ENCODE results near the gene ZCCHC24.
A peak's percentile ranks its signal among the peaks of the same experiment; 100 is the strongest.

Gene ZCCHC24

GRCh38 chr10:79431428-79431827 lies 14.0 kb downstream of the ZCCHC24 start:
- no peak for DNase-seq (ENCODE audit: low read depth)

GRCh38 chr10:79430936-79431335 lies 14.5 kb downstream of the ZCCHC24 start:
- DNase-seq (ENCODE audit: low read depth): no peak

DNA sequence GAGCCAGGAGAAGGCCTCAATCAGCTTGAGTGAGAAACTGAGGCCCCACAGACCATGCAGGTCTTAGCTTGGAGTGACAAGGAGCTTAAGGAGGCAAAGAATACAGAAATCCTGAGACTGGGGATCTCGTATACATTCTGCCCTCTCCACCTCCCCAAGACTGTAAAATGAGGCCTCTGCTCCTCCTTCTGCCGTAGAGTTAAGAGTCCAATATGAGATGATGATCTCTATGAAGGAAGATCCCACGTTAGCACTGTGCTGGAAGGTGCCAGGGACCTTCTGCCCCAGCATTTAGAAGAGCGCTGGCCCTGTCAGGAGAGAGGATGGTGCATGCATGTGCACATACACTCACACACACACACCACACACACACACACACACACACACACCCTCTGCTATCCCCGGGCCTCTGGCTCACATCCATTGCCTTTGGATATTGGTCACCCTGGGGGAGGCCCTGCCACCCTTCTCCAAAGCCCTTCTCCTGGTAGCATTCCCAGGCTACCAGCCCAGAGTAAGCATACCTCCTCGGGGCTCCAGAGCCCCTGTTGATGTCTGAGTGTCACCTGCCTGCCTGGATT lies 15.0 kb downstream of the ZCCHC24 start:
- no peak for DNase-seq (ENCODE audit: low read depth)

DNA sequence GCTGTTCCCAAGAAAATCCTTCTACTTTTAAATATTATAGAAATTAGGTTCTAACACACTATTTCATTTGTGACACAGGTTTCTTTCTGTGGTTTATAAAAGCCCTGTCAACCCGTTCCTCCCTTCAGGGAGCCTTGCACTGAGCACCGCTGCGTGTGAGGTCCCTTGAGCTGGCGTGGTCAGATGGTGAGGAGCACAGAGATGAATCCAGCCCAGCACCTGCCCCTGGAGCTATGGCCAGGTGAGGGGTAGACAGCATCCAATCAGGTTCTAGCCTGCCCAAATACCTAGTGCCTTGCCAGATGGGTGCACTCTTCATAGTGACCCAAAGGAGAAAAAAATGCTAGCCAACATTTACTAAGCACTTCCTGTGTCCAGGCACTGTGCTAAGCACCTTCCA lies 15.7 kb downstream of the ZCCHC24 start:
- DNase-seq (ENCODE audit: low read depth): no peak

- DNase-seq (ENCODE audit: low read depth): no peak
These were observed 17.5 kb downstream of the ZCCHC24 start for GRCh38 chr10:79427965-79428364.

GRCh38 chr10:79425074-79425532 lies 20.3 kb downstream of the ZCCHC24 start:
- no peak for DNase-seq (ENCODE audit: low read depth)

DNA sequence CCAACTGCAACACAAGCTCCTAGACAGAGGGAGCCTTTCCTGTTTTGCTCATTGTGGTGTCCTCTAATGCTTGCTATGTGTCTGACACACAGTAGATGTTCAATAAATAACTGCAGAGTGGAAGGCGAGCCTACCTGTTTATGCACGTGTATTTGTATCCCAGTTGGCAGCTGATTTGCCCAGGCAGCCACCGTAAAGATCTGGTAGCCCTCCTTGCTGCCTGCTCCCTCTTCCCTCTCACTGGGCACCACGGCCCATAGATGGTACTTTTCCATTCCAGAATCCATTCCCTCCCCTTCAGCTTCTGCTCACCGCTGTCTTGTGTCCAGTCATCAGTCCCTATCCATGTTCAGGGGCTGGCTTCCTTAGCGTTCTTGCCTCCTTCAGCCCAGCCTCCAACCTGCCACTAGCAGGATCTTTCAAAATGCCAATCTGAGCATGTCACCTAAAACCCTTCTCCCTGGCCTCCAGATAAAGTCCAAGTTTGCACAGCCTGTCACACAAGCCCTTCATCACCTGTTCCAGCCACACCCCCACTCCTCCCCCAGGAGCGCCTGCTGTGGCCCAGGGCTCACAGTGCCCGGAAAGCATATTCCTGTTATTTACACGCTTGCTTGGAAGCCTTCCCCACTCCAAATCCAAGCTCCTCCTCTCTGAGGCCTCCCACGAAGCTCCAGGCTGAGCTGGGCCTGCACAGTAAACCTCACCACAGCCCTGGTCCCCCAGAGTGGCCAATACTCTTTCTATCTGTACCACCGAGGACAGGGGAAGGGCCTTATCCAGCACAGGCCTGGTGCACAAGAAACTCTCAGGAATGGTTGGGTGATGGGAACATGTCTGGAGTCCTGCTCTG lies 21.0 kb downstream of the ZCCHC24 start:
- peak; percentile 39 for DNase-seq (ENCODE audit: low read depth)

DNA sequence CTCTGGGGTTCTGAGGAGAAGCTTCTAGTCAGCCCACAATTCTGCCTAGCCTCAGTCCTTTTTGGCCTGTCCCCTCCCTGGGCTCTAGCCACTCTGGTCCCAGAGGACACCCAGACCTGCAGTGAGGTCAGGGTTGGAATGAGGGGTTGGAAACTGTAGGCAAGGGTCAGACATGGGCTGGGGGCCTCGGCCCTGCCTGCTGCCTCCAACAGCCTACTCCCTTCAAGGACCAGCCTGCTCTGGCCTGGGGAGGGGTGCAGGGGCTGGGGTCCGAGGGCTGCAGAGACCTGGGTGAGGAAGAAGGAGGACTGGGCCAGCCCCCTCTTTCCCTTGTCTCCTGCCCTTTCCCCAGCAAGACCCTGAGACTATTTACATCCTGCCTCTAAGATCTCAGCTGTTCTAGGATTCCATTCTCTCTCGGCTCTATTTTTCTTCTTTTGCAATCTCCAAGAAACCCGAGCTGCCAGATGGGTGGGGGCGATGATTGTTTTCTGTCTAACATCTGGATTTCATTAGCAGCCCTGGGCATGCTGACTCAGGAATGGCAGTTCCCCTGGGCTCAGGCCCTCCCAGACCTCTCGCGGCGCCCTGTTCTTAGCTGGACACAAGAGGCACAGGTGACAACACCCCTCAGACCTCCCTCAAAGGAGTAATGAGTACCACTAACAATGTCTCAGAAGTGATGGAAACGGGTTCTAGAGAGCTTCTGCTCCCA lies 23.1 kb downstream of the ZCCHC24 start:
- peak; percentile 94 for DNase-seq (ENCODE audit: low read depth)

DNA sequence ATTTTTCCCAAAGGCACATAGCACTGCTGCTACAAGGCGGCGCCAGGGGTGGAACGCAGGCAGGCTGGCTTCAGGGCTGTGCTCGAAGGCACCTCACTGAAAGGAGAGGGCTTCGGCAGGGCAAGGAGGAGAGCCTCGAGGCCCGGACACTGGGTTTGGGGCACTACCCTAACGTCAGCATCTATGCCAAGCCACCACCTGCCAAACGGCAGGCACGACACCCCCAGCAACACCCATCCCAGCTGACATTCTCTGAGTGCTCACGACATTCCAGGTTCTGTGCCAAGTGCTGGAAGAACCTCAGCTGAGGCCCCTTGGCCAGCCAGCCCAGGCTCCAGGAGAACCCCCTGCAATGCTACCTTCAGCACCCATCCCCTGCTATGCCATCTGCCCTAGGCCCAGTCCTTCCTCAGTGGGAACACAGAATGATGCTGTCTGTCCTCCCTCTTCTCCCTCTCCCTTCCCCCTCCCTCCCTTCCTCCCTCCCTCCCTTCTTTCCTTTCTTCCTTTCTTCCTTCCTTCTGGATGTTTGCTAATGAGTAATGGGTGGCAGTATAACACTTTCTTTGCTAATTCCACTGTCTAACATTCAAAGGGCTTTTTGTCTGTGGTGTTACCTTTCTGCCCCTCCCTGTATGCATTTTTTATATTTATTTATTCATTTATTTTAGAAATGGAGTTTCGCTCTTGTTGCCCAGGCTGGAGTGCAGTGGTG lies 24.3 kb downstream of the ZCCHC24 start:
- no peak for DNase-seq (ENCODE audit: low read depth)

GRCh38 chr10:79418886-79419595 lies 26.4 kb downstream of the ZCCHC24 start:
- DNase-seq (ENCODE audit: low read depth): no peak

GRCh38 chr10:79418274-79418673 lies 27.1 kb downstream of the ZCCHC24 start:
- no peak for DNase-seq (ENCODE audit: low read depth)

- no peak for DNase-seq (ENCODE audit: low read depth)
These were observed 27.7 kb downstream of the ZCCHC24 start for GRCh38 chr10:79417731-79418130.

DNA sequence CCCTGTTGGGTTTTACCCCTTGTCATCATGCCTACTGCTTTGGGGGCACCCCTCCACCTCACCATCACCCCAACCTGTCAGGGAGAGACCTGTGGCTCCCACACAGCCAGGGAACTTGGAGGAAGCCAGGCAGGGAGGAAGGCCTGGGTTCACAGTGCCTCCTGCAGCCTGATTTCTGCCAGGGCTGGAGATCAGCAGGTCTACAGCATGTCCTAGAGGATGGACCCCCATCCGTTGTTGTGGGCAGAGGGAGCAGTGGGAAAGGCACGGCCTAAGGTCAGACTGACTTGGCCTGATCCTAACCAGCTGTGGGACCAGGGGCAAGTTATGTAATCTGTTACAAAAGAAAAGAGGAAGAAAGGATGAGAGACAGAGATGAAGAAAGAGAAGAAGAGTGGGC lies 28.2 kb downstream of the ZCCHC24 start:
- DNase-seq (ENCODE audit: low read depth): no peak

DNA sequence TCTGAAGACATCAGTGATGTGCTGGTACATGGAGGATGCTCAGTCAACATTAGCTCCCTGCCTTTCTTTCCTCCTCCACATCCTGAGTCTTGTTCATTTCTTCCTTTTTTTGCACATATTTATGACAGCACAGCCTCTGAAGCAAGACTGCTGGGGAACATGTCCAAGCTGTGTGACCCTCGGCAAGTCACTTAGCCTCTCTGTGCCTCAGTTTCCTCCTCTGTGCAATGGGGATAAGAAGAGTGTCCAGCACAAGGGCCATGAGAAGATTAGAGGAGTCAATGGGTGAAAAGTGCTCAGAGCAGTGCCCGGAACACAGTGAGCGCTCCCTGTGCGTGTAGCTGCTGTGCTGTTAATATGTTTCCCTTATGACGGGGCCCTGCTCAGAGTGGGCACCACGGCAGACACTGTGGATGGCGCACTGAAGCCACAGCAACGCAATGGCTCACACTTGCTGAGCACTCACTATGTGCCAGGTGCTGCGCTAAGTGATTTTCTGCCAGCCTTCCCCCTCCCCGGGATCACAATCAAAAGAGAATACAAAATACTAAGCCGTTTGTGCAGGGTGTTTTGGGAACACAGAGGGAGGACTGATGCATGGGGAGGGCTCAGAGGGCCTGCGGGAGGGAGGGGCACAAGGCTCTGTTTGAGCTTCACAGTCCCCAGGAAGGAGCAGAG lies 28.7 kb downstream of the ZCCHC24 start:
- DNase-seq (ENCODE audit: low read depth): no peak

DNA sequence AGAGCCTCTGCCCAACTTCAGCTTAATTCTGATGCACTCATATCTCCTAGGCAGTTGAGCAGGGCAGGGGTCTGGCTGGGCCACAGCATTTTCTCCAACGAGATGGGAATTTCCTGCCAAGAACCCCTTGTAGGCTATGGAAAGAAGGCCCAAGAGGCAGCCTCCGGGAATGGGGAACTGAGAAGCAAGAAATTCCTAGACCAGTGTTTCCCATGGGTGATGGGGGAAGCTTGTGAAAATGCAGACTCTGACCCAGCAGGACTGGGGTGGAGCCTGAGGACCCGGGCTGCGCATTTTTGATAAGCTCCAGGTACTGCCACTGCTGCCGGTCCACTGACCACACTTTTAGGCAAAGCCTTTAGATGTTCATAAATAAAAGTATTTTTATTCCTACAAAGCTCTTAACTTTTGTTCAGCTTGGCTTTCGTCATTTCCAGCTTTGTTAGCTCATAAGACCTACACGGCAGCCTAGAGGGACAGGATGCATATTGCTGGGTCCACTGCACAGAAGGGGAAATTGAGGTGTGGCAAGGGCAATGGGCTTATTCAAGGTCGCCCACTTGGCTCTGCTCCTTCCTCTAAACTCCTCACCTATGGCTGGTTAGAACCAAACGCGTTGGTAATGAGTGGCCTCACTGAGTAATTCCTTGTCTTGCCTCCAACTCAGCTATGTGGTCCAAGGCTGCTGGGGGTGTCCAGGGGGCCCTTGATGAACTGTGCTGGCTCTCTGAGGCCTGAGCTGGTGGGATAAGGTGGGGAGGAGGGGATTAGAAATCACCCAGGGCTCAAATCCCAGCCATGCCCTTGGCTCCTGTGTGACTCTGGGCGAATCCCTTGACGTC lies 29.5 kb downstream of the ZCCHC24 start:
- DNase-seq (ENCODE audit: low read depth): no peak

- no peak for DNase-seq (ENCODE audit: low read depth)
These were observed 30.7 kb downstream of the ZCCHC24 start for GRCh38 chr10:79414714-79415113.

GRCh38 chr10:79413196-79413595 lies 32.2 kb downstream of the ZCCHC24 start:
- DNase-seq (ENCODE audit: low read depth): no peak

DNA sequence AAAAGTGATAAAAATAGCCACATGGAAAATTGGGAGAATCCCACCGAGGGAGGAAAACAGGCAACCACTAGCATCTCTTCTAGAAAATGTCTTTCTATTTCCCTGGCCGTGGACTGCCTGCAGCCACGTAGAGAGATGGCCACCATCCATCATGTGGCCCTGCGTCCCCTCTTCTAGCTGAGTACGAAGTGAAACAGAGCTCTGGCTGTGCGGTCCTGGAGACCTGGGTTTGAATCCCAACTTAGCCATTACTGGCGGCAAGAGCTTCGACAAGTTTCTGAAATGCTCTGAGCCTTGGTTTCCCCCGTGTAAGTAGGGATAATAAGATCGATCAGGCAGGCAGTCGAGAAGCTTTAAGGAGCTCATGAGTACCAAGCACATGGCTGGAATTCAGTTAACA lies 32.9 kb downstream of the ZCCHC24 start:
- no peak for DNase-seq (ENCODE audit: low read depth)

DNA sequence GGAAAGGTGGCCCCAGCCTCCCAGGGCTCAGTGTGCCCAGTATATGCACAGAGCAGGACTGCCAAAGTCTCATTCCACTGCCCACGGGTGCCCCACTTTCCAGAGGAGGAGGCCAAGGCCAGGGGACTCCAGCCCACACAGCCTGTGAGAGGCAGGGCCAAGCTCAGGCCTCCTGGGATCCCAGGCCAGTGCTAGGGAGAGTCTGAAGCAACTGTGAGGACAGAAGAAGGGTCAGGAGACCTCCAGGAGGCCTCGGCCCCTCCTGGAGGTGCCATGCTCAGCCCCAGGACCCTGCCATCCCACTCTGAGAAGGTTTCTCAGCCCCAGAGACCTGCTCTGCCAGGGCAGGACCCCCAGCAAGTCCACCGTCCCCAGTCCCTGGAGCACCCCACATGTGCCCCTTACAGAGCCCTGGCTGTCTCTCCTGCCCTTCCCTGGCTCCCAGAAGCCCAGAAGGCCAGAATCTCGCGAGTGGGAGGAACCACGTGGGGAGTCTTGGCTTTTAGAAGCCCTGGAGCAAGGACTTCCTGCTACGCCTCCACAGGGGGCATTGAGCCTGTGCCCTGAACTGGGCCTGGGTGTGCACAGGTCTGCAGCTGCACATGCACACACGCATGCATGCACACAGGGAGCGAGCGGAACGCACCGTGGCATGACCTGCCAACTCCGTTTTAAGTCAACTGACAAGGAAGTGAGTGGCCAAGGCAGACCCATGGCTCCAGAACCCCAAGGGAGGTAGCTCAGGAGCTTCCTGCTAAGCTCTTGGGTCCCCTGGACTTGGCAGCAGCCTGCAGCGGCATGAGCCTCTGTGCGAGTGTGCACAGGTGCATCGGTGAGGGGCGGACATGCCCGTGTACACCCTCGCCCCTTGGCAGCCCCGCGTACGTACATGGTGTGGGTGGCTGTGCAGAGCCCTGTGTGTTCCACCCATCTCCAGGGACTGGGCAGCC lies 33.6 kb downstream of the ZCCHC24 start:
- DNase-seq (ENCODE audit: low read depth): no peak

All from fibroblast of gingiva (primary cell).